Ectodermal cell (in vitro differentiated cells): ENCODE data around the gene FSD2.

Source experiments
- H3K27ac ChIP-seq: 2 replicates; pipeline ENCODE4 v1.7.0; 2013; ENCODE audit warnings: mild to moderate bottlenecking, low read depth, low read length; ENCODE audit not compliant: insufficient read depth, poor library complexity, severe bottlenecking
- H3K27me3 ChIP-seq: 2 replicates; pipeline ENCODE4 v1.7.0; 2013; ENCODE audit warnings: mild to moderate bottlenecking, low read length; ENCODE audit not compliant: insufficient read depth, control insufficient read depth, poor library complexity, severe bottlenecking
- H3K36me3 ChIP-seq: one replicate; pipeline ENCODE4 v1.7.0; 2013; ENCODE audit warnings: low read length; ENCODE audit not compliant: control insufficient read depth, insufficient read depth
- H3K4me1 ChIP-seq: one replicate; pipeline ENCODE4 v1.7.0; 2013; ENCODE audit warnings: low read length; ENCODE audit not compliant: control insufficient read depth, insufficient read depth
- H3K4me3 ChIP-seq: 2 replicates; pipeline ENCODE4 v1.7.0; 2013; ENCODE audit warnings: low read depth, low read length, control low read depth; ENCODE audit not compliant: insufficient read depth
- H3K9me3 ChIP-seq: 2 replicates; pipeline ENCODE4 v1.7.0; 2013; ENCODE audit warnings: mild to moderate bottlenecking, low read length, moderate library complexity; ENCODE audit not compliant: control insufficient read depth
- WGBS, 2 experiments: methylation state at CpG; one replicate each; pipeline ENCODE4 v1.1.7; 2013; ENCODE audit warnings: missing lambda C conversion rate in 2 of 2; 5-methylcytosine and 5-hydroxymethylcytosine counted together

FSD2 gene

DNA sequence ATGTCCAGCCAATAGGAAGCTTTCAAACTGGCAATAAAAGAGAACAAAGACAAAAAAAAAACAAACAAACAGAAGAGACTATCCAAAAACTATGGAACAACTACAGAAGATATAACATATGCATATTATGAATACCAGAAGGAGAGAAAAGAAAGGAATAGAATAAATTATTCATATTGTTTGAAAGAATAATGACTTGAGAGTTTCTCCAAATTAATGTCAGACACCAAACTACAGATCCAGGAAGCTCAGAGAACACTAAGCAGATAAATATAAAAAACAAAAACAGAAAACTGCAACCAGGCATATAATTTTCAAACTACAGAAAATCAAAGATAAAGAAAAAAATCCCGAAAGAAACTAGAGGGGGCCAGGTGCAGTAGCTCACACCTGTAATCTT is 62.1 kb downstream of the FSD2 start:
- H3K9me3 ChIP-seq, result no peaks in the 10 kb centered on the region
- no peaks in the 10 kb centered on the region for H3K27me3 ChIP-seq
- WGBS, 2 experiments, result 91 to 92% methylated on average over 1 of the region's 1 CpG
- H3K4me1 ChIP-seq, result no peaks in the 10 kb centered on the region
- H3K27ac ChIP-seq, result no peak overlapping the region
- H3K4me3 ChIP-seq, result no peak overlapping the region
- no peaks in the 10 kb centered on the region for H3K36me3 ChIP-seq

DNA sequence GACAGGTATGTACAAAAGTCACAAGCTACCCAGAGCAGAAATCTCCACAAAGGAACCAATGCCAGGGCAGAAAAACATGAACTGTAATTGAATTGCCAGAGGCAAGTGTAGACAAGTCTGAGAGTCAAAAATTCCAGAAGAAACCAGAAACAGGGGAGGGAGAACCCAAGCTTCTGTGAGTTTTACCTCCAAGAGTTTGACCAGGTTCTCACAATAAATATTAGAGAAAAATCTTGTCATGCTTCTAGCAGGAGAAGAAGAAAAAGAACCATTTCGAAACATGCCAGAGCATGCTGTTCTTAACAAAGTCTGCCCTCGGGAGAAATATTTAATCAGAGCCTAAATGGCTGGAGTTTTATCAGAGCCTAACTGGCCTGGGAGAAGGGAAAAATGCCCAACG is 63.7 kb downstream of the FSD2 start:
- H3K4me1 ChIP-seq, result no peaks in the 10 kb centered on the region
- no peaks in the 10 kb centered on the region for H3K27me3 ChIP-seq
- no peaks in the 10 kb centered on the region for H3K9me3 ChIP-seq
- 85 to 95% methylated on average over 3 of the region's 3 CpGs for WGBS, 2 experiments
- no peak overlapping the region for H3K4me3 ChIP-seq
- H3K27ac ChIP-seq, result no peak overlapping the region
- H3K36me3 ChIP-seq, result no peaks in the 10 kb centered on the region

DNA sequence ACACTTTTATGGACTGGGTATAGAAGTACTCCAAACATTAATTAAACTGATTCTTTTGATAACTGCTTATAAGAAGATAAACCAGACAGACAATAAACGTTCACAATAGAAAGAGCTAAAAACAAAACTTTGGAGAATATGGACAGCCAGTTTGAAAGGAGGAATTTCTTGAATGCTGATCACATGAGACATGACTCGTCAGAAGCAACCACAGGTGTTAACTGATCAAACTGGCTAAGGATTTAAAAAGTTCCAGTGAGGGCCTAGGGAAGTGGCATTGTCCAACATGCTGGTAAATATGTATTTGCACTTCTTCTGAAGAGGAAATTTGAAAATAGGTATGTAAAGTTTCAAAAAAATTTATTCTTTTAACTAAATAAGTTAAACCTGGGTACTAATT is 66.8 kb downstream of the FSD2 start:
- 86 to 93% methylated on average over 2 of the region's 2 CpGs for WGBS, 2 experiments
- no peaks in the 10 kb centered on the region for H3K9me3 ChIP-seq
- H3K36me3 ChIP-seq, result no peaks in the 10 kb centered on the region
- H3K27me3 ChIP-seq, result no peaks in the 10 kb centered on the region
- no peaks in the 10 kb centered on the region for H3K4me1 ChIP-seq
- H3K4me3 ChIP-seq, result no peak overlapping the region
- no peak overlapping the region for H3K27ac ChIP-seq

DNA sequence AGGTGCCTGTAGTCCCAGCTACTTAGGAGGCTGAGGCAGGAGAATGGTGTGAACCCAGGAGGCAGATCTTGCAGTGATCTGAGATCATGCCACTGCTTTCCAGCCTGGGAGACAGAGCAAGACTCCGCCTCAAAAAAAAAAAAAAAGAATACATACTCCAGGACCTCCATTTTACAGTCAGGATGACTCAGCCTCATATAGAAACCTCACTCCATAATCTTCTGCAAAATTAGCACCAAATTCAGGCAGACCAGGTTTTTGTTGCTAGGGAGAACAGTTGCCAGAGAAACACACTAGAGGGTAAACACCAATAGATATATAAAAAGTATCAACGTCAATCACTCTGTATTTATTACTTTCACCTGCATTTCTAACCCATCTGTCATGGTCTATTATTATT is 67.9 kb downstream of the FSD2 start:
- no peak overlapping the region for H3K27ac ChIP-seq

DNA sequence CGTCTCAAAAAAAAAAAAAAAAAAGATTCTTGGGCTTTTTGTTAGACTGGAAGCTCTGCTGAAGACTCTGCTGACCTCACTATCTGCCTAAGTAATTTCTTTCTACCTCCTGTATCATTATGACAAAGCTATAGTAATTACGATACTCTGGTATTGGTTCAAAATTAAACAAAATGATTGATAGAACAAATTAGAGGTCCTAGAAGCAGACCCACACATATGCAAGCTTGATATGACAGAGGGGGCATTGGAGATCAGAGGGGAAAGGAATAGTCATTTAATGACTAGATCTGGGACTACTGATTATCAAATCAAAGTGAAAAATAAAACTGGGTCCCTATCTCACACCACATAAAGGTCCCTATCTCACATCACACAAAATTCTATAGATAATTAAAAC is 74.3 kb downstream of the FSD2 start:
- H3K4me3 ChIP-seq, result no peak overlapping the region
- 93 to 100% methylated on average over 1 of the region's 2 CpGs for WGBS, 2 experiments

More for the DNA sequence above, 67.9 kb downstream of the FSD2 start:
- WGBS, 2 experiments, result 91 to 94% methylated on average over 2 of the region's 2 CpGs
- Histone ChIP-seq H3K36me3 (no peaks in the 10 kb centered on the region), H3K4me1 (no peaks in the 10 kb centered on the region), H3K4me3 (no peak overlapping the region), H3K9me3 (no peaks in the 10 kb centered on the region), H3K27me3 (no peaks in the 10 kb centered on the region)

DNA sequence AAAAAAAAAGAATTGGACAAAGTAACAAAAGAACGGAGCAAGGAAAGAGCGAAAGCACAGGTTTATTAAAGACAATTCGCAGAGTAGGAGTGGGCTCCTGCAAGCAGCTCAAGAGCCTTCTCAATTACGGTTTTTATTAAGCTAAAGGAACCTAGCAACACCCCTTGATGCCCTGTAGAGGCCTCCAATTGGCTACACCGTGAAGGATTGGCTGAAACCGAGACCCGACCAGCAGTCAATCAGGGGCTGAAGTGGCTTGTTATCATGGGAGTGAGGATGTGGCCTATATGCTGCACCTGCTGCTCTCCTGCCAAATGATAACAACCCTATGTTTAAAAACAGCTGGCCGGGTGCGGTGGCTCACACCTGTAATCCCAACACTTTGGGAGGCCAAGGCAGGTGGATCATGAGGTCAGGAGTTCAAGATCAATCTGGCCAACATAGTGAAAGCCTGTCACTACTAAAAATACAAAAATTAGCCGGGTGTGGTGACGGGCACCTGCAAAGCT is 75.8 kb downstream of the FSD2 start:
- no peak overlapping the region for H3K27ac ChIP-seq
- no peak overlapping the region for H3K4me3 ChIP-seq
- no peaks in the 10 kb centered on the region for H3K9me3 ChIP-seq
- H3K27me3 ChIP-seq, result no peaks in the 10 kb centered on the region
- no peaks in the 10 kb centered on the region for H3K36me3 ChIP-seq
- WGBS, 2 experiments, result 84 to 85% methylated on average over 11 of the region's 11 CpGs
- no peaks in the 10 kb centered on the region for H3K4me1 ChIP-seq

More for the DNA sequence above, 74.3 kb downstream of the FSD2 start:
- no peaks in the 10 kb centered on the region for H3K36me3 ChIP-seq
- no peaks in the 10 kb centered on the region for H3K4me1 ChIP-seq
- H3K27me3 ChIP-seq, result no peaks in the 10 kb centered on the region
- no peaks in the 10 kb centered on the region for H3K9me3 ChIP-seq
- H3K27ac ChIP-seq, result no peak overlapping the region

DNA sequence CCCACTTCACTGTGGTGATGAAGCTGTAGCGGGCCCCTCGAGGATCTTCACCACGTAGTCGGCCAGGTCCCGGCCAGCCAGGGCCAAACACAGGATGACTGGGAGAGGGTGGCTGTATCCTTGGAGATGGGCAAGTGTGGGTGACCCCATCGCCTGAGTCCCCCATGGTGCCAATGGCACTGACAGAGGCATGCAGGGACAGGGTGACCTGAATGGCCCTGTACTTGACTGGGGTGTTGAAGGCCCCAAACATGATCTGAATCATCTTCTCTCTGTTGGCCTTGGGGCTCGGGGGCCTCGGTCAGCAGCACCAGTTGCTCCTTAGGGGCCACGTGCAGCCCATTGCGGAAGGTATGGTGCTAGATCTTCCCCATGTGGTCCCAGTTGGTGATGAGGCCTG is 79.1 kb downstream of the FSD2 start:
- H3K27ac ChIP-seq, result no peak overlapping the region
- no peaks in the 10 kb centered on the region for H3K9me3 ChIP-seq
- H3K36me3 ChIP-seq, result no peaks in the 10 kb centered on the region
- H3K27me3 ChIP-seq, result no peaks in the 10 kb centered on the region
- H3K4me3 ChIP-seq, result no peak overlapping the region
- WGBS, 2 experiments, result 97 to 98% methylated on average over 10 of the region's 10 CpGs
- no peaks in the 10 kb centered on the region for H3K4me1 ChIP-seq

DNA sequence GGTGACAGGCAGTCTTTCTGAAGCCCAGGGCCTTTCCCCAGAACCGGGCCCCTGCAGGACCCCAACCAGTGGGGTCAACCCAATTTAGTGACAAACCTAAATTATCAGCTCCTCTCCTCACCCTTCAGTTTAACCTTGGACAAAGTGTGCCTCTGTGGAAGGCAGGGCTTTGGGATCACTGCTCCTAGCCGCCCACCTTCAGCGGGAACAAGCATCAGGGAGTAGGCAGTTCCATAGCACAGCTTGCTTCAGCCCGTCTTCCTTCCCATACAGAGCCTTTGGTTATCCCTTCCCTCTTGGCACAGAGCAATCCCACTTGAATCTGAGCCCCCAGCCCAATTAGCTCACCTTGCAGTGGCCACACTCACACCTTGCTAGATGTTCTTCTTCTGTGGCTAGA is 90.9 kb downstream of the FSD2 start:
- peaks cover 17% of the 10 kb centered on the region for H3K27me3 ChIP-seq
- H3K4me1 ChIP-seq, result no peaks in the 10 kb centered on the region
- H3K4me3 ChIP-seq, result no peak overlapping the region
- no peaks in the 10 kb centered on the region for H3K9me3 ChIP-seq
- H3K27ac ChIP-seq, result no peak overlapping the region
- 89 to 94% methylated on average over 4 of the region's 4 CpGs for WGBS, 2 experiments
- H3K36me3 ChIP-seq, result no peaks in the 10 kb centered on the region

DNA sequence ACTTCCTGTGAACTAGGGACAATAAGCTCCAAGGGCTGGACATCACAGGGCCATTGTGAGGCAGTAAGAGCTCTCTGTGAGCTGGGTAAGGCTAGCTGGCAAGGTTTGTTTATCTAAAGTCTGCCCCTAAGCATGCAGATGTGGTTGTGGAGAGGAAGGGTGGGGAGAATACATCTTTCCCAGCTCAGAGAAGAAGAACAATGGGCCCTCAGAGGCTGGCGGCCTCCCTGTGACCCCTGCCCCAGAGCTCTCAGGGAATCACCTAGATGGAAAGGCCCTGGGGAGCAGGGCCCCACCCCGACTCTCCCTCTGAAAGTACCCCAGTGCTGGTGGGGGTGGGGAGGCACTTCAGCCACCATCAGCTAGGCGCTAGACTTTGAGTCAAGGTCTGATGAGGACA is 91.9 kb downstream of the FSD2 start:
- H3K9me3 ChIP-seq, result no peaks in the 10 kb centered on the region
- H3K4me3 ChIP-seq, result no peak overlapping the region
- H3K27ac ChIP-seq, result no peak overlapping the region
- peaks cover 20% of the 10 kb centered on the region for H3K27me3 ChIP-seq
- WGBS, 2 experiments, result 83 to 92% methylated on average over 3 of the region's 3 CpGs
- H3K4me1 ChIP-seq, result no peaks in the 10 kb centered on the region
- H3K36me3 ChIP-seq, result no peaks in the 10 kb centered on the region

DNA sequence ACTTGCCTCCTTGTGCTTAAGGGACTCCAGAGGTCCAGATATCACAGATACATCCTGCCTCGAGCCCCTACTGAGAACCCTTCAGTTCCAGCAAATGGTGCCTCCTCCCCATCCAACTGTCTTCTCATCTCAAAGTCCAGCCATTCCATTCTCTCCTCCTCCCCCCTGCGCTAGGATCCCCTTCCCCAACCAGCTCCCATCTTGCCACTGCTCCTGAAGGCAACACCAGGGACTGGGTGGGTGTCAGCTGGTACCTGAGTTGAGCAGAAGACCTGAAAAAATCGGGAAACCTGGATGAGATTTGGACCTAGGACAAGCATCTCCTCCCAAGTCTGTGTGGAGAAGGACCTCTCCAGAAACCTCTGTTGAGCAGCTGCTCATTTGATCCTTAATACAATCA is 93.8 kb downstream of the FSD2 start:
- Histone ChIP-seq H3K27ac (no peak overlapping the region), H3K36me3 (no peaks in the 10 kb centered on the region), H3K27me3 (peaks cover 26% of the 10 kb centered on the region), H3K9me3 (no peaks in the 10 kb centered on the region), H3K4me3 (no peak overlapping the region), H3K4me1 (no peaks in the 10 kb centered on the region)
- 84 to 85% methylated on average over 3 of the region's 3 CpGs for WGBS, 2 experiments

DNA sequence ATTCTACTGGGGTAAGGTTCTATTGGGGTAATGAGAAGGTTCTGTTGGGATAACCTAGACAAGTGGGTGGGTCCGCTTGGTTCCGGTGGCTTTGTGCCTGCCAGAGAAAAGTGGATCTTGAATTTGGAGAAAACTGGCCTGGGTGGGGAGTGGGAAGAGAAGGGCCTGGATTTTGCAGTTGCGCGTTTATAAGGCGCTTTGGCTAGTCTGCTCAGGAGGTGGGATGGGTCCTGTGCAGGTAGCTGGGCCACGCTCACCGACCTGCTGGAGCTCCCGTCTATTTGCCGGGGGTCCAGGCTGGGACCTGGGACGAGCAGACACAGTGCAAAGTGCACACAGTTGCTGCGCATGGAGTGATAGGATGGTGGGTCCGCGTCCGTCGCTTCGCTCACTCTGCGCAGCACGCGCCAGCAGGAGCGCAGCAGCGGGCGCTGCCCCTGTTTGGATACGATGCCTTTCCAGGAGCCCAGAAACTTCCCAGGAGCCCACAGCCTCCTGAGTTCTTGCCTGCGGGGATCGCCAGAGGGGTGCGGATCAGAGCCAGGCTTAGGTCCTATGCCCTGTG is 94.9 kb downstream of the FSD2 start:
- 95 to 96% methylated on average over 26 of the region's 26 CpGs for WGBS, 2 experiments
- no peak overlapping the region for H3K27ac ChIP-seq
- peaks cover 26% of the 10 kb centered on the region for H3K27me3 ChIP-seq
- no peak overlapping the region for H3K4me3 ChIP-seq
- H3K9me3 ChIP-seq, result no peaks in the 10 kb centered on the region
- no peaks in the 10 kb centered on the region for H3K36me3 ChIP-seq
- H3K4me1 ChIP-seq, result no peaks in the 10 kb centered on the region
